Sigmoid colon (tissue), 7 donors: Measurements from ENCODE around the gene FGFBP1. TPM values are rescaled to one million over a fixed set of nuclear protein-coding genes. Genes with fewer than 3 reads are reported as not detected.

Source experiments
- DNase-seq: peaks from one replicate; pipeline ENCODE4 v3.0.0-alpha.2; 2019
- H3K27ac ChIP-seq, 4 donors: fragments of 200-600 bp; sonication (generic); one replicate each; pipeline ENCODE4 v1.5.1; 2016 to 2019; ENCODE audit warnings: mild to moderate bottlenecking in 1 of 4
- H3K27me3 ChIP-seq, 3 donors: fragments of 200-600 bp; sonication (generic); one replicate each; pipeline ENCODE4 v1.5.1; 2019; ENCODE audit warnings: mild to moderate bottlenecking in 1 of 3
- H3K36me3 ChIP-seq, 4 donors: fragments of 200-600 bp; sonication (generic); one replicate each; pipeline ENCODE4 v1.5.1; 2016 to 2019
- H3K4me1 ChIP-seq, 4 donors: fragments of 200-600 bp; sonication (generic); one replicate each; pipeline ENCODE4 v1.5.1; 2017 to 2019
- H3K4me3 ChIP-seq, 4 donors: fragments of 200-600 bp; sonication (generic); one replicate each; pipeline ENCODE4 v1.5.1; 2017 to 2019; ENCODE audit warnings: mild to moderate bottlenecking in 2 of 4, moderate library complexity in 1 of 4
- H3K9me3 ChIP-seq, 4 donors: fragments of 200-600 bp in 3 of 4; sonication (generic) in 3 of 4; one replicate each; pipeline versions ENCODE4 v1.5.1 to v1.6.1; 2013 to 2019
- CTCF ChIP-seq, 4 experiments: fragments of 450-650 bp in 3 of 4; fragments of 200-600 bp in 1 of 4; IDR thresholded peaks; one replicate each; pipeline ENCODE4 v1.5.1; 2016 to 2019; ENCODE audit warnings: antibody characterized with exemption in 4 of 4, mild to moderate bottlenecking in 3 of 4, moderate library complexity in 2 of 4
- EP300 ChIP-seq, 4 donors: sonication (generic); formaldehyde crosslinking; IDR thresholded peaks; one replicate each; pipeline ENCODE4 v1.6.1; 2017; ENCODE audit warnings: antibody characterized with exemption in 4 of 4
- POLR2A ChIP-seq, 2 donors: fragments of 450-650 bp; IDR thresholded peaks; one replicate each; pipeline ENCODE4 v1.6.1; 2016; ENCODE audit warnings: antibody characterized with exemption in 2 of 2, mild to moderate bottlenecking in 2 of 2, moderate library complexity in 2 of 2
- POLR2AphosphoS5 ChIP-seq, 4 donors: sonication (generic); formaldehyde crosslinking; IDR thresholded peaks; one replicate each; pipeline ENCODE4 v1.6.1; 2017; ENCODE audit warnings: antibody characterized with exemption in 4 of 4
- WGBS, 2 donors: extraction: QIAGEN DNeasy Blood & Tissue Kit; methylation state at CpG; one replicate each; pipeline ENCODE4 v1.1.7; 2013; 5-methylcytosine and 5-hydroxymethylcytosine counted together
- intact Hi-C: fragments of 100-400 bp; cut with DNase I; formaldehyde crosslinking; loops from one replicate; pipeline ENCODE4 v1.15.1; 2023
- polyA plus RNA-seq, 3 donors: library from polyadenylated mRNA; stranded (reverse); fragments of 200-250 nt; gene quantifications; one replicate each; pipeline ENCODE4 v1.2.3, GENCODE V29; 2013
- total RNA-seq, 4 donors: library from RNA; depleted of rRNA; stranded (reverse); fragments of >200 nt; gene quantifications; one replicate each; pipeline ENCODE4 v1.1.0, GENCODE V29; 2016
- donor health status: healthy with polysubstance abuse.
- donor health status: Bipolar disorder and iron deficiency.
- donor health status: healthy.

Gene FGFBP1
- total and polyA plus RNA-seq, 7 donors, result 1.4 to 78.7 (median 8.0) TPM; not detected in 3

GRCh38 chr4:15901007-15901406, 37.5 kb downstream of the FGFBP1 start:
- intact Hi-C loops, result no loop called here
- 91% methylated on average over 3 of the region's 3 CpGs for WGBS, 2 donors

GRCh38 chr4:15899511-15899910, 39.0 kb downstream of the FGFBP1 start:
- H3K9me3 ChIP-seq, result no peaks in the 10 kb centered on the region
- H3K27ac ChIP-seq, result no peak overlapping the region
- intact Hi-C loops, result no loop called here
- TF ChIP-seq EP300 (IDR thresholded peaks at IDR 0.05), result no peak
- no peak overlapping the region for H3K4me3 ChIP-seq
- peaks cover 0 to 10% (median under 1%) of the 10 kb centered on the region in 4 donors for H3K4me1 ChIP-seq
- H3K27me3 ChIP-seq, result no peaks in the 10 kb centered on the region
- DNase-seq, result no peak
- no peaks in the 10 kb centered on the region for H3K36me3 ChIP-seq
- 90 to 100% methylated on average over 1 of the region's 1 CpG for WGBS, 2 donors

More at GRCh38 chr4:15901007-15901406, 37.5 kb downstream of the FGFBP1 start:
- Histone ChIP-seq H3K27ac (no peak overlapping the region), H3K36me3 (no peaks in the 10 kb centered on the region), H3K27me3 (no peaks in the 10 kb centered on the region), H3K4me1 (peaks cover 0 to 4% (median 0%) of the 10 kb centered on the region in 4 donors), H3K9me3 (no peaks in the 10 kb centered on the region), H3K4me3 (no peak overlapping the region)
- DNase-seq, result no peak
- no peak for TF ChIP-seq POLR2A (IDR thresholded peaks at IDR 0.05)
- TF ChIP-seq CTCF (IDR thresholded peaks at IDR 0.05), result no peak
- TF ChIP-seq EP300 (IDR thresholded peaks at IDR 0.05), result no peak
- TF ChIP-seq POLR2AphosphoS5 (IDR thresholded peaks at IDR 0.05), result no peak

GRCh38 chr4:15898902-15899301, 39.6 kb downstream of the FGFBP1 start:
- no peak overlapping the region for H3K27ac ChIP-seq
- H3K4me3 ChIP-seq, result no peak overlapping the region
- no peaks in the 10 kb centered on the region for H3K27me3 ChIP-seq
- no peaks in the 10 kb centered on the region for H3K9me3 ChIP-seq
- no peaks in the 10 kb centered on the region for H3K36me3 ChIP-seq
- intact Hi-C loops, result no loop called here
- peaks cover 0 to 17% (median 4%) of the 10 kb centered on the region in 4 donors for H3K4me1 ChIP-seq
- DNase-seq, result no peak
- TF ChIP-seq EP300 (IDR thresholded peaks at IDR 0.05) (no peak), POLR2A (IDR thresholded peaks at IDR 0.05) (no peak), POLR2AphosphoS5 (IDR thresholded peaks at IDR 0.05) (no peak), CTCF (IDR thresholded peaks at IDR 0.05) (no peak)

- Histone ChIP-seq H3K9me3 (no peaks in the 10 kb centered on the region), H3K4me1 (peaks cover 0 to 25% (median 7%) of the 10 kb centered on the region in 4 donors)
Measured at GRCh38 chr4:15897577-15897976, 41.0 kb downstream of the FGFBP1 start.

More at GRCh38 chr4:15897577-15897976, 41.0 kb downstream of the FGFBP1 start:
- no peaks in the 10 kb centered on the region for H3K27me3 ChIP-seq
- H3K36me3 ChIP-seq, result no peaks in the 10 kb centered on the region
- TF ChIP-seq CTCF (IDR thresholded peaks at IDR 0.05) (no peak), EP300 (IDR thresholded peaks at IDR 0.05) (no peak), POLR2AphosphoS5 (IDR thresholded peaks at IDR 0.05) (no peak), POLR2A (IDR thresholded peaks at IDR 0.05) (no peak)
- DNase-seq, result no peak
- intact Hi-C loops, result no loop called here
- no peak overlapping the region for H3K4me3 ChIP-seq
- WGBS, 2 donors, result 58 to 90% methylated on average over 2 of the region's 2 CpGs
- H3K27ac ChIP-seq, result no peak overlapping the region
